NCI-H2029 treated with DMSO at 0.1 percent for 48 hours (cell line): ENCODE results near the gene GDPD3.
"Not testable (repeated sequence)": the region's sequence is repeated elsewhere in the genome, so short reads cannot be mapped to it uniquely, and the experiment has no call there.

Experiments used
- DNase-seq: peaks from one replicate; lab custom pipeline; 2025; lab: John Stamatoyannopoulos, UW

Gene GDPD3

DNA sequence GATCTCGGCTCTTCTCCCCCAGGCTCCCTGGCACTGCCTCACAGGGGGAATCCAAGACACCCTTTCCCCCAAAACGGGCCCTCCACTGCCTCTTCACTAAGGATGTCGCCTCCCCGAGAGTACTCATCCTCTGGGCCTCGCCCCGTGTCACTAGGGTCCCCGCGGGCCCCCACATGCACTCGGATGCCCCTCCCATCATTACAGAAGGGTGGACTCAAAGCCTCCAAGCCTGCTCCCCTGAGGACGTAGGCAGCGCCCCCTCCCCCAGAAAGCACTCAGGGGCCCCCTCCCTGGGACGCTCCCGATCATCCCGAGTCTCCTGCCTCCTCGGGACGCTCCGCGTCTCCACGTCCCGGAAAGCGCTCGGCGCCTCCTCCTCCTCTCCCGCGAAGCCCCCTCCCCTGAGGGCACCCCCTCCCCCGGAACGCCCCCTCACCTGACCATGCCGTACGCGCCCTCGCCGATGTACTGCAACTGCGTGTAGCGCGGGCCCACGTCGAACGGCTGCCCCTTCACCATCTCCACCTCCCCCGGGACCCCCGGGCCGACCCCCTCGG lies 9.3 kb upstream of the GDPD3 start:
- no peak for DNase-seq

- DNase-seq: no peak
Measured at GRCh38 chr16:30121741-30122571, 8.6 kb upstream of the GDPD3 start.

DNA sequence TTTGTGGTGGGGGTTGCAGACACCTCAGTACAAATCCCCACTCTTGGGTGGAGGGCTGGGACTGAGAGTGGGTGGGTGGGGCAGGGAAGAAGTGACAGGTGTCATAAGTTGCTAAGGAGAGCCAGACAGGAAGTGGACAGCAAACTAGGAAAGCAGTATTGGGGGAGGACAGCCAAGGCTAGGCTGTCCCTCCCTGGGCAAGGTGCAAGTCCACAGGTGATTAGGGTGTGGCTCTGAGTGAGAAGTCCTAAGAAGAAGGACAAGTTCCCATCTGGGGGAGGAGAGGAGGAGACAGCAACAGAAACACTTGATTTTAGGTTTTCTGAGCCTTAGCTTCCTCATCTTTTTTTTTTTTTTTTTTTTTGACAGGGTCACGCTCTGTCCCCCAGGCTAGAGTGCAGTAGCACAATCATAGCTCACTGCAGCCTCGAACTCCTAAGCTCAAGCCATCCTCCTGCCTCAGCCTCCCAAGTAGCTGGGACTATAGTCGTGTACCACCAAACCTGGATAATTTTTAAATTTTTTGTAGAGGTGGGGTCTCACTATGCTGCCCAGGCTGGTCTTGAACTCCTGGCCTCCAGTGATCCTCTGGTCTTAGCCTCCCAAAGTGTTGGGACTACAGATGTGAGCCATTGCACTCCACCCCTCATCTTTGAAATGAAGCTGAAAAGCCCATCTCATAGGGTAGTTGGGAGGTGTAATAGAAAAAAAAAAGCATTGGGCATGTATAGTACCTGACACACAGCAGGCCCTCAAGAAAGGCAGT lies 7.2 kb upstream of the GDPD3 start:
- no peak for DNase-seq

DNA sequence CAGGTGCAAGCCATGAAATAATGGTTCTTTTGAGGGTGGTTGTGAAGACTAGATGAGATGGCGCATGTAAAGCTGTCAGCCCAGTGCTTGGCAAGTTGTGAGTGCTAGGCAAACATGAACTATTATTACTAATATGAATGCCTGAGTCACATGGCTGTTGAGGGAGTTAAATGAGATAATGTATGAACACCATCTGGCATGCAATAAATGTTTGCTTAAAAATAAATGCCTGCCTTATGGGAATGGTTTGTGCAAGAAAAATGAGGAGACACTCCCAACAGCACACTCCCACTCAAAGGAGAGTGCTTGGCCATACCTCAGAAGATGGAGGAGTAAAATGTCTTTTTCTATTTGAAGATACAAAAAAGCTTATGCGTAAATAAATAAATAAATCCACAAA lies 6.1 kb upstream of the GDPD3 start:
- no peak for DNase-seq

DNA sequence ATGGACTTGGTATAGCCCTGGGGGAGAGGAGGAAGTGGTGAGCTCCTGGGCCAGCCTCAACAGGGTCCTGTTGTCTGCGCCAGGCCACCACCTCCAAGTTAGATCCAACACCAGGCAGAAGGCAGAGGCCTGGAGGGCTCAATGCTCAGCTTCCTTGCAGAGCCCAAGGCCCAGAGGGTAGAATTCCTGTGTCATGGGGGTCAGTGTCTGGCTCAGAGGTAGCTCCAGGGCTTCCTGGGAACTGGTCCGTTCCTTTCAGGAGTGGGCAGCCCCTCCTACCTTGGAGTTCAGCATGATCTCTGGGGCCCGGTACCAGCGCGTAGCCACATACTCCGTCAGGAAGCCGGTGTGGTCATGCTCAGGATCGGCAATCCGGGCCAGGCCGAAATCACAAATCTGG lies 4.4 kb upstream of the GDPD3 start:
- DNase-seq: no peak

DNA sequence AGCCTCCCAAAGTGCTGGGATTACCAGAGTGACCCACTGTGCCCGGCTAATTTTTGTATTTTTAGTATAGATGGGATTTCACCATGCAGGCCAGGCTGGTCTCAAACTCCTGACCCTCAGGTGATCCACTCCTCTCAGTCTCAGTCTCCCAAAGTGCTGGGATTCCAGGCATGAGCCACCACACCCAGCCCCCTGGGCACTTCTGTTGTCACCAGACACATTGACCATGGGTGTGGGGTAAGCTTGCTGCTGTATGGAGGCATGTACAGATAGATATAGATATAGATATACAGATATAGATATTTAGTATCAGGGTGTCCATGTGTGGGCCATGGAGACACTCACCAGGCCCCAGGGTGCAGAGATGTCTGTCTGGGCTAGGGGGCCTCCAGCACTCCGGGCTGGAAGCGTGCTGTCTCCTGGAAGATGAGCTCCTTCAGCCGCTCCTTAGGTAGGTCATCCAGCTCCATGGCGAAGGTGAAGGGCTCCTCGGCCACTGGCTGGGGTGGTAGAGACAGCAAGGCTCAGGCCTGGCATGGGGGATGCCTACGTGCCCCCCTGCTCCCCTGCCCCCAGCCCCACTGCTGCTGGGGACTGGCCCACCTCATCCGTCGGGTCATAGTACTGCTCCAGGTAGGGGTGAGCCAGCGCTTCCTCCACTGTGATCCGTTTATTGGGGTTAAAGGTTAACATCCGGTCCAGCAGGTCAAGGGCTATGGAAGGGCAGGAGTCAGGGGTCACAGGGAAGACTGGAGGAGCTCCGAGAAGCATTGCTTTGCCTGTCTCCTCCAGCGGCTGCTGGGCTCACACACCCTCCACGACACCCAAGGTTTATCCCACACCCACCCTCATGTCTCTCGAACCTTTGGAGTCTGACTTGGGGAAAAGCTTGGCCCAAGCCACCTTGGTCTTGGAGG lies 3.2 kb upstream of the GDPD3 start:
- DNase-seq: no peak

GRCh38 chr16:30115238-30115637 lies 1.9 kb upstream of the GDPD3 start:
- no peak for DNase-seq

GRCh38 chr16:30114833-30115232 lies 1.5 kb upstream of the GDPD3 start:
- DNase-seq: not testable (repeated sequence)

DNA sequence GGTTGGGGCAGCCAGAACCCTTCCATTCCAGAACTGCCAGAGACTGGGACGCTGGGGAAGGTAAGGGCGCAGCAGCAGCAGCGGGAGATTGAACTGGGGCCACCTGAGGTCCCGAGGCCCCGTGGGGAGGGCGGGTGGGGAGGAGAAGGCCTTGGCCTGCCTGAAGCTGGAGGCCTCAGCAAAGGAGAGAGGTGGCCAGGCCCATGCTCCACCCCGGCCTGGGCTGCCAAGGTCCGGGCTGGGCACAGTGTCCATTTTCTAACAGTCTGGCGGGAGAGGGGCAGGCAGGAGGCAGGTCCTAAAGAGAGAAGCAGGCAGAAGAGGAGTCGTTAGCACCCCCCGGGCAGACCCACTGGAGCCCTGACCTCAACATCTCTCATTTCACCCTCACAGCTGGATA lies 1.1 kb upstream of the GDPD3 start:
- DNase-seq: no peak

GRCh38 chr16:30113711-30114333 lies 485 bp upstream of the GDPD3 start:
- DNase-seq: no peak

DNA sequence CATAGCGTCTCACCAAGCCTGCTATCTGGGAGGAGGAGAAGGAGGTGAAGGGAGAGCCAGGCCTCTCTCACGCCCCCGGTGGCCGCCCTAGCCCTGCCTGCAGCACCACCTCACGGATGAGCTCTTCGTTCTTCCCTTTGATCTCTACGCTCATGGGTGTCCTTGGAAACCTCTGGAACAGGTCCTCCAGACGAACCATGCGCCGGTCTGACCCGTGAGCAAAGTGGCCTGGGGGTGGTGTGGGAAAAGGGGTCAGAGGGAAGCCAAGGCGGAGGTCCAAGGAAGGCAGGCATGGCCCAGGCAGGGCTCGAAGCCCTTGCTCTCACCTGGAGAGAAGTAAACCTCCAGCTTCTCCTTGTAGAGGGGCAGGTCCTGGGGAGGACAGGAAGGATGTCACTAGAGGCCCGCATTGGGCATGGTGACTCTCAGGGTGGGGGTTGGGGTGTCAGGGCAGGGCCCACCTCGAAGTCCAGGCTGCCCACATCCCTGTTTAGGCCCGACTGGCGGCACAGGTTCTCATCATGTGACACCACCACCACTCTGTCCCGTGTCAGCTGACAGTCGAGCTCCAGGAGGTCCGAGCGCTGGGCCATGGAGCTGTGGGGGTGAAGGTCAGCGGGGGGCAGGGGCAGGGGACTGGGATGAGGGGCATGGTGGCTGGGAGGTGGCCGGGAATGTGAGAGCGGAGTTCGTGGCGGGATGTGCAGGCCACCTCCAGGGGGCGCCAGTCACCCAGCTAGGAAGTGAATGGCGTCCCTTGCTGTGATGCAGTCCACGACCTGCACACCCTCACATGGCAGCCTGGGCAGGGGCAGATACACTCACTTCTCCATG lies 923 bp downstream of the GDPD3 start:
- no peak for DNase-seq

GRCh38 chr16:30110661-30111060 lies 2.7 kb downstream of the GDPD3 start:
- no peak for DNase-seq

GRCh38 chr16:30108059-30108850 lies 5.1 kb downstream of the GDPD3 start:
- DNase-seq: no peak

DNA sequence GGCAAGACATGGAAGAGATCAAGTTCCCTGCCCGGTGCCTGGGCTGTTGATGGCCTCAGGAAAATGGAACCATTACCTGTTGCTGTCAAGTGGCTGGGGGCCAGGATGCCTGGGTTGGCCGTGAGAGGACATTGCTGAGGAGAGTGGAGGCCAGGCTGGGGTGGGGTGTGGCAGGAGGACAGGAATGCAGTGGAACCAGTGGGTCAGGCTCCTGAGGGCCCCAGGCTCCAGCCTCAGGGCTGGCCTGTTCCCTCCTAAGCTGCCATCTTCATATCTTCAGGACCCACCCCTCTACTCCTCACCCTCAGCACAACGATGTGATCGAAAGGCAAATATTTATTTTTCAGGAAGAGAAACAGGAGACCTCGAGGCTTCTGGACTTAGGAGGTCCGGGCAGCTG lies 8.8 kb downstream of the GDPD3 start:
- no peak for DNase-seq

DNA sequence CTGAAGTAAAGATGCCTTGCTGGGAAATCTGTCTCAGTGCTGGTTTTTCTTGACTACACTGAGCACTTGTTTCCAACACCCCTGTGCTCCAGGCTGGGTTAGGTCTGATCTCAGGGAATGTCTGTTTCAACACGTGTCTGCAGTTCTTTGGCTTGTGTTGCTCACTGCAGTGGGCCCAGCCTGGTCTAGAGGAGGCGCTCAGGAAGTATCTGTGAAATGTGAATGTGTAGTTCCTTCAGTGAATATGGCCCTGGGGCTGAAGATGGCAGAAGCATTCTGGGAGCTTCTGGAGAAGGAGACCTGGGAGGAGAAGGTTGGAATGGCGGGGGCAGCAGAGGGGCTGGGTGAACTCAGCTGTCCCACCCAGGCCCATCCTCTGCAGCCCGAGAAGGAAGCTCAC lies 9.2 kb downstream of the GDPD3 start:
- no peak for DNase-seq

DNA sequence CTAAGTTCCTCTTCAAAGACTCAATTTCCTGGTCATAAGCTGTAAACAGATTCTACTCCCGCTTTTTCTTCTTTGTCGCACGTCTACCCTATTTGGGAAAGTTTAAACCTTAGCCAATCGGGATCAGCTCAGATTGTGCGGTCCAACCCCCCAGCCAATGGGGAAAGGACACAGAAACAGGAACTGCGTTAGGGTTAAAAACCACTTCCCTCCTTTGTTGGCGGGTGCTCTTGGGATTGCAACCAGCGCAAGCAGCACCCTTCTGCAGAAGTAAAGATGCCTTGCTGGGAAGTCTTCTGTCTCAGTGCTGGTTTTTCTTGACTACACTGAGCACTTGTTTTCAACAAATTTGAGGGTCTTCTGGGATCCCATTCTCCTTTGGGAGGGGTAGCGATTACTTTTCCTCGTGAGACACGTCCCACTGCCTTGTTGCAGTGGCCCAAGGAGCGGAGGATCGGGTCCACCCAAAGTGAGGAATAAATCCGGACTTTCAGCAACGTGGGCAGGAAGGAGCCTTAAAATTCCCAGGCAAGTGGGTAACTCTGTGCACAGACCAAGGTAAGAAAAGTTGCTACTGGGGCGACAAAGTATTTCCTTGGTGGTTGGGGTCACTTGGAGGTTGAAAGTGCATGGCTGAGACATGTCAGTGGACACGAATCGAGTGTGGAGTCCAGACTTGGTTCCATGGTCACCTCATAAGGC lies 16.3 kb downstream of the GDPD3 start:
- DNase-seq: no peak

DNA sequence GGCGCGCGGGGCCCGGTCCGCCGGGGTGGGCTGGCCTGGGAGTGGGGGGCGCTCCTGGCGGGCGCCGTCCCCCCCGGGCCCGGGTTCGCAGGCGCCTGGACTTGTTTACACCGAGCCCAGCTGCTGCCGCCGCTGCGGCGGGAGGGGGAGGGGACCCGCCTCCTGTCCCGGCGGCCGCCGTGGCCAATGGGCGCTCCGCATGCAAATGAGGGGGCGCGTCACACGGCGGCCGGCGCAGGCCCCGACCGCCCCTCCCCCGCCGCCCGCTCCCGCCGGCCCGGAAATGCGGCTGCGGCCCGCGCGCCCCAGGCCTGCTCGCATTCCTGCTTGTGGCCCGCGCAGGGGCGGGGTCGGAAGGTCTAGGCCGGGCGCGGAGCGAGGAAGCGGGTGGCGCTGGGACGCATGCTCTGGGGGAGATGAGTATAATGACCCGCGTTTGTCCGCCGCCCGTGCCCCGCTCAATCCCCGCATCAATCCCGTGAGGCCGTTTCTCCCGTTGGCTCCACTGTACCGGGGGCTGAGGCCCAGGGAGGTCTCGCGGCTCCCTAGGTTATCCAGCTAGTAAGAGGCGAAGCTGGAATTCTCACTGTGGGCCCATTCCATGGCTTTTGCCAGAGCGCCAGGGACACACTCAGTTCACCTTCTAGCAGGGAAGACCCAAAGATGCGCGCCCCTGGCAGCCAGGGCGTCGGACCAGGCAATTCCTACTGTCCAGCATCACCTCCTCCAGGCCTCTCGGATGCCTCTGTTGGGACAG lies 17.1 kb downstream of the GDPD3 start, which contains the start of gene YPEL3:
TSS of gene YPEL3 (minus strand) at position 109 of the 757 bp plus-strand sequence. CDS start 731 bp downstream, outside the sequence.
- peak; percentile 36 for DNase-seq
